Astrocyte (in vitro differentiated cells and primary cell): ENCODE data around the gene CSK.

Experiments used
- EZH2 ChIP-seq: IDR thresholded peaks from 2 replicates; pipeline ENCODE4 v1.6.1; 2012; ENCODE audit warnings: mild to moderate bottlenecking, low read length, inconsistent platforms; ENCODE audit not compliant: insufficient read depth
- TF ChIP-seq, protein P1 (sequence below): IDR thresholded peaks from 2 replicates; pipeline ENCODE4 v1.5.1; 2011; ENCODE audit warnings: low read depth, mild to moderate bottlenecking, inconsistent platforms, low read length, moderate library complexity; ENCODE audit not compliant: insufficient read depth

DNA sequence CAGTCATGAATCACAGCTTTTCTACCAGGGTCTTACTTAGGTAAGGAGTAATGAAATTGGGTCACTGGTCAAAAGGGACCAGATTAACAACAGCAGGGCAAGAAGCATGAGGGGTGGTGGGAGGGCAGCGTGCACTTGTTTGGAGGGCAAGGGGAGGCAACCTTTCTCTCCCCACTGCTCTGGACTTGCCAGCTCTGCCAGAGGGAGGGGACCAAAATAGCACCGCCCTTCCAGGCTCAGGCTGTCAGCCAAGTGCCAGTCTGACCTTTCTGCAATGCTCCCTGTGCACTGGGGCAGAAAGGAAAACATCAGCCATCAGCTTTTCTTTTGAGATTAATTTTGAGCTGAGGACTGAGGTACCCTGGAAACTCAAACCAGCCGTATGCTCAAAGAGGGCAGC, 65.6 kb downstream of the CSK start:
- no peak for TF ChIP-seq EZH2
- TF ChIP-seq, protein P1, sequence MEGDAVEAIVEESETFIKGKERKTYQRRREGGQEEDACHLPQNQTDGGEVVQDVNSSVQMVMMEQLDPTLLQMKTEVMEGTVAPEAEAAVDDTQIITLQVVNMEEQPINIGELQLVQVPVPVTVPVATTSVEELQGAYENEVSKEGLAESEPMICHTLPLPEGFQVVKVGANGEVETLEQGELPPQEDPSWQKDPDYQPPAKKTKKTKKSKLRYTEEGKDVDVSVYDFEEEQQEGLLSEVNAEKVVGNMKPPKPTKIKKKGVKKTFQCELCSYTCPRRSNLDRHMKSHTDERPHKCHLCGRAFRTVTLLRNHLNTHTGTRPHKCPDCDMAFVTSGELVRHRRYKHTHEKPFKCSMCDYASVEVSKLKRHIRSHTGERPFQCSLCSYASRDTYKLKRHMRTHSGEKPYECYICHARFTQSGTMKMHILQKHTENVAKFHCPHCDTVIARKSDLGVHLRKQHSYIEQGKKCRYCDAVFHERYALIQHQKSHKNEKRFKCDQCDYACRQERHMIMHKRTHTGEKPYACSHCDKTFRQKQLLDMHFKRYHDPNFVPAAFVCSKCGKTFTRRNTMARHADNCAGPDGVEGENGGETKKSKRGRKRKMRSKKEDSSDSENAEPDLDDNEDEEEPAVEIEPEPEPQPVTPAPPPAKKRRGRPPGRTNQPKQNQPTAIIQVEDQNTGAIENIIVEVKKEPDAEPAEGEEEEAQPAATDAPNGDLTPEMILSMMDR = no peak
